Gastroesophageal sphincter (tissue), 3 donors: ENCODE data around the gene C1QTNF12.

ENCODE experiments used
- POLR2AphosphoS5 ChIP-seq: sonication (generic); formaldehyde crosslinking; IDR thresholded peaks from one replicate; pipeline ENCODE4 v1.6.1; 2017; ENCODE audit warnings: antibody characterized with exemption
- TF ChIP-seq, protein P1 (sequence below), 4 experiments: fragments of 200-600 bp in 2 of 4; fragments of 450-650 bp in 2 of 4; sonication (generic) in 1 of 4; IDR thresholded peaks; one replicate each; pipeline ENCODE4 v1.5.1; 2017 to 2019; ENCODE audit warnings: antibody characterized with exemption in 4 of 4, mild to moderate bottlenecking in 2 of 4, moderate library complexity in 2 of 4

DNA sequence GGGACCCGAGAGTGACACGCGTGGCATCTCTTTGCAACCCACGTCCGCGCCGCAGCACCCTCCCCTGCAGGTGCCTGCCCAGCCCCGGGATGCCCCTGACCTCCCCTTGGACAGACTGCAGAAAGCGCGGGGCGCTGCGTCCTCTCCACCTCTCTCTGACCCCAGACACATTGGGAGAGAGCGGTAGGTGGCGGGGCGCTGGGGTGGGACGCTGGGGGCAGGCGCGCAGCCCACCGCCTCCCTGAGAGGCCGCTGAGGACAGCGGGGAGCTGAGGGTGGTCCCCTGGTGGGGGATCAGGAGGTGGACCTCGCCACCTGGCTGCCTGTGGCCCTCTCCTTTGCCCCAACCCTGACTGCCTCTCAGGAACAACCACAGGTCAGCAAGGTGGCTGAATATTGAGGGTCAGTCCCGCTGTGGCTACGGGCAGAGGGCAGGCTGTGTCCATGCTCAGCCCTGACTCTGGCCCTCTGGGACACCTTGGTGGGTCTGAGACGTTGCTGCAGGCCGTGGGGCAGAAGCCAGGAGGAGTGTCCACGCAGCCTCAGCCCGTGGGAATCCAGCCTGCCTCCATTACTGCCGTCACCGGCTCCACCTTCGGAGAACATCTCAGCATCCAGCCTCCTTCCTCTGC is 27.9 kb upstream of the C1QTNF12 start:
- no peak for TF ChIP-seq POLR2AphosphoS5
- TF ChIP-seq, protein P1, sequence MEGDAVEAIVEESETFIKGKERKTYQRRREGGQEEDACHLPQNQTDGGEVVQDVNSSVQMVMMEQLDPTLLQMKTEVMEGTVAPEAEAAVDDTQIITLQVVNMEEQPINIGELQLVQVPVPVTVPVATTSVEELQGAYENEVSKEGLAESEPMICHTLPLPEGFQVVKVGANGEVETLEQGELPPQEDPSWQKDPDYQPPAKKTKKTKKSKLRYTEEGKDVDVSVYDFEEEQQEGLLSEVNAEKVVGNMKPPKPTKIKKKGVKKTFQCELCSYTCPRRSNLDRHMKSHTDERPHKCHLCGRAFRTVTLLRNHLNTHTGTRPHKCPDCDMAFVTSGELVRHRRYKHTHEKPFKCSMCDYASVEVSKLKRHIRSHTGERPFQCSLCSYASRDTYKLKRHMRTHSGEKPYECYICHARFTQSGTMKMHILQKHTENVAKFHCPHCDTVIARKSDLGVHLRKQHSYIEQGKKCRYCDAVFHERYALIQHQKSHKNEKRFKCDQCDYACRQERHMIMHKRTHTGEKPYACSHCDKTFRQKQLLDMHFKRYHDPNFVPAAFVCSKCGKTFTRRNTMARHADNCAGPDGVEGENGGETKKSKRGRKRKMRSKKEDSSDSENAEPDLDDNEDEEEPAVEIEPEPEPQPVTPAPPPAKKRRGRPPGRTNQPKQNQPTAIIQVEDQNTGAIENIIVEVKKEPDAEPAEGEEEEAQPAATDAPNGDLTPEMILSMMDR (IDR thresholded peaks at IDR 0.05): no peak
